MCF 10A (cell line): ENCODE data around the gene EXO1. TPM values are rescaled to one million over a fixed set of nuclear protein-coding genes. Genes with fewer than 3 reads are reported as not detected.

Experiments used
- BruUV-seq: library from RNA; stranded (reverse); fragments of 400-500 nt; replicated peaks from 2 replicates; lab custom pipeline; 2021; lab: Mats Ljungman, UMichigan
- CTCF ChIA-PET: fragments of 300-600 bp; sonication (Branson Sonifier 250); formaldehyde crosslinking; extraction: SDS; loops from one replicate; lab custom pipeline; 2021; ENCODE audit warnings: antibody characterized with exemption, inconsistent platforms; lab: Yijun Ruan, JAX
- POLR2A ChIA-PET: fragments of 300-600, 350-650 bp; sonication (Branson Sonifier 250); formaldehyde crosslinking; extraction: SDS; loops from one replicate; lab custom pipeline; 2020; ENCODE audit warnings: antibody characterized with exemption, inconsistent platforms; lab: Yijun Ruan, JAX
- DNase-seq: peaks from one replicate; pipeline ENCODE4 v3.0.0-alpha.2; 2018; ENCODE audit not compliant: unreplicated experiment
- H3K27ac Mint-ChIP-seq: one replicate; pipeline ENCODE4 v1.8.0; 2022; ENCODE audit warnings: mild to moderate bottlenecking, low read depth, mixed read lengths; ENCODE audit not compliant: unreplicated experiment
- H3K27me3 Mint-ChIP-seq: one replicate; pipeline ENCODE4 v1.8.0; 2022; ENCODE audit warnings: mixed read lengths; ENCODE audit not compliant: insufficient read depth, unreplicated experiment
- H3K36me3 Mint-ChIP-seq: one replicate; pipeline ENCODE4 v1.8.0; 2022; ENCODE audit warnings: mild to moderate bottlenecking, moderate library complexity, mixed read lengths; ENCODE audit not compliant: insufficient read depth, unreplicated experiment
- H3K4me1 Mint-ChIP-seq: one replicate; pipeline ENCODE4 v1.8.0; 2022; ENCODE audit warnings: mixed read lengths; ENCODE audit not compliant: insufficient read depth, unreplicated experiment
- H3K4me3 Mint-ChIP-seq: one replicate; pipeline ENCODE4 v1.8.0; 2022; ENCODE audit warnings: mild to moderate bottlenecking, moderate library complexity, mixed read lengths; ENCODE audit not compliant: unreplicated experiment
- H3K9me3 Mint-ChIP-seq: one replicate; pipeline ENCODE4 v1.8.0; 2022; ENCODE audit warnings: mixed read lengths; ENCODE audit not compliant: unreplicated experiment
- intact Hi-C: fragments of 100-400 bp; cut with micrococcal nuclease; formaldehyde crosslinking; loops from 2 replicates; pipeline ENCODE4 v1.14.1; 2022
- total RNA-seq: library from RNA; stranded (reverse); gene quantifications from 2 replicates; pipeline ENCODE4 v1.2.3, GENCODE V29; 2022
- TF ChIP-seq, protein P1 (sequence below): fragments of 200-600 bp; IDR thresholded peaks from one replicate; pipeline ENCODE4 v1.8.0; 2022; ENCODE audit warnings: antibody characterized with exemption, mild to moderate bottlenecking; ENCODE audit not compliant: unreplicated experiment

EXO1 gene
- total RNA-seq, 1 experiment from 2014 or later: 17.5 TPM

DNA sequence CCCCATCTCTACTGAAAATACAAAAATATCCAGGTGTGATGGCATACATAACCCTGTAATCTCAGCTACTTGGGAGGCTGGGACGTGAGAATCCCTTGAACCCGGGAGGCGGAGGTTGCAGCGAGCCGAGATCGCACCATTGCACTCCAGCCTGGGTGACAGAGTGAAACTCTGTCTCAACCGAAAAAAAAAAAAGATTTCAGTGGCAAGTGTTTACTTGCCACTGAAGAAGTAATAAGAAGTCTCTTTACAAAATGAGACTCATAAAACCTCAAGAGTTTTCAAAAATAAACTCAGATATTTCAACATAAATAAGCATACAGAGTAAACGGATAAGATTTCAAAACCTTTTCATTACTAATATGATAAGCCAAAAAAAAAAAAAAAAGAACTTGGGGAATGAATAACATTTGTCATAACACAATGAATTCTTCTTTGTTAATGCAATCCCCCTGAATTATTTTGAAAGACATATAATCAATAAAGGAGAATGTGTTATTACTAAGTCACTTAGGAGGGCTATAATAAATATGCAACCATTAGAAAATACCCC is 34.2 kb upstream of the EXO1 start:
- no peak overlapping the region for H3K4me3 Mint-ChIP-seq
- TF ChIP-seq, protein P1, sequence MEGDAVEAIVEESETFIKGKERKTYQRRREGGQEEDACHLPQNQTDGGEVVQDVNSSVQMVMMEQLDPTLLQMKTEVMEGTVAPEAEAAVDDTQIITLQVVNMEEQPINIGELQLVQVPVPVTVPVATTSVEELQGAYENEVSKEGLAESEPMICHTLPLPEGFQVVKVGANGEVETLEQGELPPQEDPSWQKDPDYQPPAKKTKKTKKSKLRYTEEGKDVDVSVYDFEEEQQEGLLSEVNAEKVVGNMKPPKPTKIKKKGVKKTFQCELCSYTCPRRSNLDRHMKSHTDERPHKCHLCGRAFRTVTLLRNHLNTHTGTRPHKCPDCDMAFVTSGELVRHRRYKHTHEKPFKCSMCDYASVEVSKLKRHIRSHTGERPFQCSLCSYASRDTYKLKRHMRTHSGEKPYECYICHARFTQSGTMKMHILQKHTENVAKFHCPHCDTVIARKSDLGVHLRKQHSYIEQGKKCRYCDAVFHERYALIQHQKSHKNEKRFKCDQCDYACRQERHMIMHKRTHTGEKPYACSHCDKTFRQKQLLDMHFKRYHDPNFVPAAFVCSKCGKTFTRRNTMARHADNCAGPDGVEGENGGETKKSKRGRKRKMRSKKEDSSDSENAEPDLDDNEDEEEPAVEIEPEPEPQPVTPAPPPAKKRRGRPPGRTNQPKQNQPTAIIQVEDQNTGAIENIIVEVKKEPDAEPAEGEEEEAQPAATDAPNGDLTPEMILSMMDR: no peak
- H3K36me3 Mint-ChIP-seq: no peaks in the 10 kb centered on the region
- peaks cover 9% of the 10 kb centered on the region for H3K4me1 Mint-ChIP-seq
- H3K27me3 Mint-ChIP-seq: no peaks in the 10 kb centered on the region
- H3K9me3 Mint-ChIP-seq: no peaks in the 10 kb centered on the region
- BruUV-seq: no TSS peak
- intact Hi-C loops: no loop called here
- CTCF ChIA-PET: interaction anchor here (0.7 kb wide), 3 partner anchors 13 to 1233 kb away, joined by 3 to 4 read pairs (median 3); no protein-coding TSS in a partner anchor
- no peak for DNase-seq
- H3K27ac Mint-ChIP-seq: no peak overlapping the region
- POLR2A ChIA-PET: no interaction called here

DNA sequence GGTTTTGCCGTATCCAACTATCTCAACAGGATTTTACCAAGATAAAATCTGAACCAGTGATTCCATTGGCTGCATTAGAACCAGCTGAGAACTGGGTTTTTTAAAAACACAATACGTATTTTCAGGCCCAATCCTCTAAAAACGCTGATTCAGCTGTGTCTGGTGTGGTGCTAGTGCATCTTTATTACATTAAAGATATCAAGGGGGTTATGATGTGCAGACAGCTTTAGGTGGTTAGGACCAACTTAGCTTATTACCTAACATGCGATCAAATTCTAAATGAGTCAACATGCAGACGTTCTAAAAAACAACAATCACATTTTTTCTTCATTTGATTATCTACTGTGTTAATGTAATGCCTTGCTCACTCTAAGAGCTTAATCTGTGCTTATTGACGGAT is 32.0 kb upstream of the EXO1 start:
- Mint-ChIP-seq H3K4me3 (no peak overlapping the region), H3K27me3 (no peaks in the 10 kb centered on the region), H3K9me3 (no peaks in the 10 kb centered on the region), H3K4me1 (peaks cover 14% of the 10 kb centered on the region), H3K27ac (no peak overlapping the region), H3K36me3 (no peaks in the 10 kb centered on the region)
- no peak for DNase-seq
- no TSS peak for BruUV-seq
- intact Hi-C loops: no loop called here
- ChIA-PET POLR2A (interaction anchor here (1.3 to 2.2 kb wide), 5 partner anchors 8 to 128 kb away, joined by 3 to 8 read pairs (median 8); no protein-coding TSS in a partner anchor), CTCF (interaction anchor here (0.6 to 2.5 kb wide), 9 partner anchors 9 to 1084 kb away, joined by 3 to 11 read pairs (median 4); no protein-coding TSS in a partner anchor)
- TF ChIP-seq, protein P1: no peak

DNA sequence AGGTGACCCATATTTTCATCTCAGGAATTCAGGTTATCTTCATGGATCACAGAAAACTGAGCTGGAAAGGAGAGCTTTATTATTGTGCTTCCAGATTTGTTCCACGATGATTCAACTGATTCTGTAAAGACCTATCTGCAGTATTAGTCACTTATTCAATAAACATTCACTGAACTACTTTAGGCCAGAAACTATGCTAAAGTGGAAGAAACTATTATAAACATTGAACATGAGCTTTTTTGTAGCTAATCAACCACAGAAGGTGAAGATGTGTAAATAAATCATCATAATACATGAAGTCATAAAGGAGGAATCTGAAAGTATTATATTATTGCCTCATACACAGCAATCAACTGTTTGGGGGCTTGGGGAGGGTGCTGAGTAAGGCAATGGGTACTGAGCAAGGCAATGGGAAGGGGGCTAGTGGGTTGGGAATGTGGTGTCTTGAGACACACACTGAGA is 30.6 kb upstream of the EXO1 start:
- ChIA-PET POLR2A (interaction anchor here (0.6 to 2.2 kb wide), 8 partner anchors 9 to 179 kb away, joined by 3 to 8 read pairs (median 5); no protein-coding TSS in a partner anchor), CTCF (interaction anchor here (0.5 to 2.5 kb wide), 8 partner anchors 8 to 207 kb away, joined by 3 to 11 read pairs (median 6); no protein-coding TSS in a partner anchor)
- Mint-ChIP-seq H3K27ac (no peak overlapping the region), H3K4me3 (no peak overlapping the region), H3K27me3 (no peaks in the 10 kb centered on the region), H3K9me3 (no peaks in the 10 kb centered on the region), H3K36me3 (no peaks in the 10 kb centered on the region), H3K4me1 (peaks cover 14% of the 10 kb centered on the region)
- intact Hi-C loops: no loop called here
- DNase-seq: no peak
- TF ChIP-seq, protein P1: no peak
- BruUV-seq: no TSS peak

DNA sequence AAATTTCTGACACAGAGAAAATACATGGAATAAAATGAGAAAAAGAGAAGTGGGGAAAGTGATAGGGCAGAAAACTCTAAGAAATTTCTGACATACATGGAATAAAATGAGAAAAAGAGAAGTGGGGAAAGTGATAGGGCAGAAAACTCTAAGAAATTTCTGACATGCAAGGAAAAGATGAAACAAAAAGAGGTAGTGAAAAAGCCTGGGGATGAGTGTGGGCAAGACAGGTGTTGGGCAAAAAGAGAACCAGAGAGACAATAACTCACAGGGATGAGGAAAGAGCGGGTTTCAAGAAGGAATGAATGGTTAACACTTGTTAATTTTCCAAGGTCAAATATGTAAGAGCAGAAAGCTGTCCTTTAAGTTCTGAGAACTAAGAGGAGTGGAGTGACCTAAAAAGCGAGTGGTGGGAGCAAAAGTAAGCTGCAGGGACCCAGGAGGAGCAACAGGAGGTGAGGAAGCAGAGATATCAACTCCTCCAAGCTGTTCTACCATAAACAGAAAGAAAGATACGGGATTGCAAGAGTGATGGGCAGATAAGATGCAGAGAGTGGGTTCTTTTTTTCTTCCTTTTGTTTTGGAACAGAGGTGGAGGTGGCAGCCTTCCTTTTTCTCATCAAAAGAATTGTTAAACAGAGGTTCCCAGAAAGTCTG is 29.9 kb upstream of the EXO1 start:
- no TSS peak for BruUV-seq

More for the DNA sequence above, 29.9 kb upstream of the EXO1 start:
- POLR2A ChIA-PET: interaction anchor here (0.6 kb wide), 1 partner anchor 43 kb away, joined by 3 read pairs; no protein-coding TSS in a partner anchor
- H3K4me1 Mint-ChIP-seq: peaks cover 14% of the 10 kb centered on the region
- no peaks in the 10 kb centered on the region for H3K9me3 Mint-ChIP-seq
- CTCF ChIA-PET: interaction anchor here (1.4 kb wide), 1 partner anchor 33 kb away, joined by 4 read pairs; no protein-coding TSS in a partner anchor
- no peaks in the 10 kb centered on the region for H3K36me3 Mint-ChIP-seq
- no peak overlapping the region for H3K4me3 Mint-ChIP-seq
- intact Hi-C loops: no loop called here
- DNase-seq: no peak
- no peak overlapping the region for H3K27ac Mint-ChIP-seq
- TF ChIP-seq, protein P1: no peak
- H3K27me3 Mint-ChIP-seq: no peaks in the 10 kb centered on the region
